Panc1 (cell line): ENCODE results near the gene ARID5A.

Experiments
- CTCF ChIP-seq: fragments of 450-650 bp; IDR thresholded peaks from 2 replicates; pipeline ENCODE4 v1.5.1; 2017; ENCODE audit warnings: mild to moderate bottlenecking
- POLR2AphosphoS5 ChIP-seq: IDR thresholded peaks from 2 replicates; pipeline ENCODE4 v1.6.1; 2012; ENCODE audit warnings: mild to moderate bottlenecking, low read depth, low read length, moderate library complexity
- REST ChIP-seq, 2 experiments: IDR thresholded peaks; 2 replicates each; pipeline ENCODE4 v1.6.1; 2011 to 2012; ENCODE audit warnings: low read depth in 2 of 2, control low read depth in 1 of 2, low read length in 1 of 2, mild to moderate bottlenecking in 1 of 2, moderate library complexity in 1 of 2; ENCODE audit not compliant: insufficient read depth in 1 of 2
- TCF7L2 ChIP-seq: IDR thresholded peaks from 2 replicates; pipeline ENCODE4 v1.6.1; 2011; ENCODE audit warnings: mild to moderate bottlenecking, low read depth, low read length, inconsistent platforms

GRCh38 chr2:96564026-96564425, 27.5 kb downstream of the ARID5A start:
- no peak for TF ChIP-seq CTCF
- TF ChIP-seq POLR2AphosphoS5 = no peak
- no peak for TF ChIP-seq REST (IDR thresholded peaks at IDR 0.05; ENCODE audit: insufficient read depth in 1 of 2, low read depth in 2 of 2, low read length in 1 of 2)
- no peak for TF ChIP-seq TCF7L2
